GM10266 (cell line): ENCODE measurements around the gene CIAO1.
"Not testable (repeated sequence)": the region's sequence is repeated elsewhere in the genome, so short reads cannot be mapped to it uniquely, and the experiment has no call there.

Experiments used
- DNase-seq: peaks from one replicate; pipeline ENCODE4 v3.0.0; 2012; ENCODE audit errors: extremely low spot score
- TF ChIP-seq, protein P1 (sequence below): IDR thresholded peaks from 2 replicates; pipeline ENCODE4 v1.5.1; 2012; ENCODE audit warnings: mild to moderate bottlenecking, low read depth; ENCODE audit not compliant: control insufficient read depth, insufficient read depth; ENCODE audit errors: missing control alignments

Gene CIAO1

DNA sequence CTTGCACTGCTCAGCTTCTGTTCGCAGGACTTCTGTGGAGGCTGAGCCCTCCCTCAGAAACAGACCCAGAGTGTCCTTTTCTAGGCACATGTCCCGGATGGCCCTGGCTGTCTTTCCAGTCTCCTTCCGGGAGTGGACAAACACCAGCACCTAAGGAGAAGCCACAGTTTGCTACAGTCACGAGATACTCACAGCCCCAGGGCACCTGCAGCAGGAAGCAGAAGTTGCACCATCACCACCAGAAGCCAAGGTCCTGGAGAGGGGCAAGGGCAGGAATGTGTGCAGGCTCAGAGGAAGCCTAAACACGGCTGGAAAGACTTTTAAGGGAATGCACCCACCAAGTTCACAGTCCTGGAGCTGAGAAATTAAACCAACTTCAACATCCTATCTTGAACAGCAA is 25.7 kb downstream of the CIAO1 start:
- TF ChIP-seq, protein P1, sequence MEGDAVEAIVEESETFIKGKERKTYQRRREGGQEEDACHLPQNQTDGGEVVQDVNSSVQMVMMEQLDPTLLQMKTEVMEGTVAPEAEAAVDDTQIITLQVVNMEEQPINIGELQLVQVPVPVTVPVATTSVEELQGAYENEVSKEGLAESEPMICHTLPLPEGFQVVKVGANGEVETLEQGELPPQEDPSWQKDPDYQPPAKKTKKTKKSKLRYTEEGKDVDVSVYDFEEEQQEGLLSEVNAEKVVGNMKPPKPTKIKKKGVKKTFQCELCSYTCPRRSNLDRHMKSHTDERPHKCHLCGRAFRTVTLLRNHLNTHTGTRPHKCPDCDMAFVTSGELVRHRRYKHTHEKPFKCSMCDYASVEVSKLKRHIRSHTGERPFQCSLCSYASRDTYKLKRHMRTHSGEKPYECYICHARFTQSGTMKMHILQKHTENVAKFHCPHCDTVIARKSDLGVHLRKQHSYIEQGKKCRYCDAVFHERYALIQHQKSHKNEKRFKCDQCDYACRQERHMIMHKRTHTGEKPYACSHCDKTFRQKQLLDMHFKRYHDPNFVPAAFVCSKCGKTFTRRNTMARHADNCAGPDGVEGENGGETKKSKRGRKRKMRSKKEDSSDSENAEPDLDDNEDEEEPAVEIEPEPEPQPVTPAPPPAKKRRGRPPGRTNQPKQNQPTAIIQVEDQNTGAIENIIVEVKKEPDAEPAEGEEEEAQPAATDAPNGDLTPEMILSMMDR, result no peak
- no peak for DNase-seq

GRCh38 chr2:96294271-96294670 is 28.2 kb downstream of the CIAO1 start:
- not testable (repeated sequence) for DNase-seq

- no peak for DNase-seq
- TF ChIP-seq, protein P1, result no peak
Observed at GRCh38 chr2:96296925-96297324, 30.9 kb downstream of the CIAO1 start.

GRCh38 chr2:96301865-96302264 is 35.8 kb downstream of the CIAO1 start:
- DNase-seq, result no peak
- TF ChIP-seq, protein P1, result no peak

GRCh38 chr2:96304606-96305005 is 38.6 kb downstream of the CIAO1 start:
- DNase-seq, result no peak
- TF ChIP-seq, protein P1, result no peak

- DNase-seq, result peak; percentile 84
- TF ChIP-seq, protein P1, result no peak
Observed at GRCh38 chr2:96305091-96305978, 39.3 kb downstream of the CIAO1 start, which contains the start of gene SNRNP200. SNRNP200 (minus strand) TSS chr2:96305546; CDS start chr2:96305437, 109 bp downstream.

- DNase-seq, result no peak
- TF ChIP-seq, protein P1, result no peak
Observed at GRCh38 chr2:96305979-96306308, 39.9 kb downstream of the CIAO1 start.
